Measurements from ENCODE around the gene SUSD3. TPM values are rescaled to one million over a fixed set of nuclear protein-coding genes. Genes with fewer than 3 reads are reported as not detected.
A peak's percentile ranks its signal among the peaks of the same experiment; 100 is the strongest.

Gene SUSD3
- total and polyA plus RNA-seq, 4 donors, result 4.1 to 19.2 (median 11.8) TPM

DNA sequence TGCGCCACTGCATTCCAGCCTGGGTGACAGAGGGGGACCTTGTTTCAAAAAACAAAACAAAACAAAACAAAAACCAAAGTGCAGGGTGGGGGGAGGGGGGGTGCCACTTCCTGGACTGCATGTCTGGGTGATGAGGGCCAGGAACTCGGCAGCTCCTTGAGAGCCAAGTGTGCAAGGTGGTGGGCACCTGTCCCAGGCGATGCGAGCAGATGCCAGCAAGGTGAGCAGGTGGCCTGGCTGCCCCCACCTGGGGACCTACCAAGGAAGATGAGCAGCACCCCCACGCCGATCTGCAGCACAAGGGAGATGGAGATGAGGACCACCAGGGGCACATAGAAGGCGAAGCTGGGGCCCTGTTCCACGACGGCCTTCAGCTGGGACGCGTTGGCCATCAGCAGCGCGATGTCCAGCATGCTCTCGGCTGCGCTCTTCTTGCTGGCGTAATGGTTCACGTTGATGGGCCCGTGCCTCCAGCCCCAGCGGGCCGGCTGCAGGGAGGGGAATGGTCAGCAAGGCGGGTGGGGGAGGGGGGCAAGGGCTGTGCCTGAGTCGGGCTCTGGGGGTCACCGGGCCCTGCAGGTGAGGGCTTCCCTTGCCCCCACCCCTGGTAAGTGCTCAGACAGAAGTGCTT is 67.8 kb downstream of the SUSD3 start:
- WGBS, result 92% methylated on average over 23 of the region's 23 CpGs
- Histone ChIP-seq H3K27ac (ENCODE audit: low read depth in 1 of 2, low read length in 2 of 2) (peak overlapping the region in 1 of 2 donors; percentile 25), H3K9ac (ENCODE audit: low read depth in 1 of 2, low read length in 2 of 2) (no peak overlapping the region), H3K4me1 (ENCODE audit: control insufficient read depth in 4 of 4, insufficient read depth in 4 of 4, low read length in 3 of 4) (peaks cover 7 to 37% (median 21%) of the 10 kb centered on the region in 4 donors), H3K27me3 (ENCODE audit: control insufficient read depth in 4 of 4, insufficient read depth in 4 of 4, low read length in 3 of 4) (no peaks in the 10 kb centered on the region), H3K4me3 (ENCODE audit: low read depth in 1 of 3, low read length in 3 of 3) (no peak overlapping the region), H3K9me3 (ENCODE audit: control insufficient read depth in 4 of 4, low read length in 3 of 4) (no peaks in the 10 kb centered on the region), H3K36me3 (ENCODE audit: control insufficient read depth in 4 of 4, insufficient read depth in 3 of 4, low read depth in 1 of 4, low read length in 3 of 4) (peaks cover 4 to 22% (median 13%) of the 10 kb centered on the region in 4 donors)
- DNase-seq (ENCODE audit: low spot score), result peak; percentile 31
- TF ChIP-seq, protein P1, sequence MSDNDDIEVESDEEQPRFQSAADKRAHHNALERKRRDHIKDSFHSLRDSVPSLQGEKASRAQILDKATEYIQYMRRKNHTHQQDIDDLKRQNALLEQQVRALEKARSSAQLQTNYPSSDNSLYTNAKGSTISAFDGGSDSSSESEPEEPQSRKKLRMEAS (IDR thresholded peaks at IDR 0.05), result no peak
- TF ChIP-seq, protein P2, sequence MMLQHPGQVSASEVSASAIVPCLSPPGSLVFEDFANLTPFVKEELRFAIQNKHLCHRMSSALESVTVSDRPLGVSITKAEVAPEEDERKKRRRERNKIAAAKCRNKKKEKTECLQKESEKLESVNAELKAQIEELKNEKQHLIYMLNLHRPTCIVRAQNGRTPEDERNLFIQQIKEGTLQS (IDR thresholded peaks at IDR 0.05), result no peak
- no peak for TF ChIP-seq NR2F2 (IDR thresholded peaks at IDR 0.05)
- no peak for TF ChIP-seq JUND (IDR thresholded peaks at IDR 0.05)
- TF ChIP-seq TAF1 (conservative IDR thresholded peaks at IDR 0.05), result no peak
- no peak for TF ChIP-seq HNF4A (conservative IDR thresholded peaks at IDR 0.05)
- TF ChIP-seq FOXA2 (IDR thresholded peaks at IDR 0.05), result no peak
- TF ChIP-seq, protein P3, sequence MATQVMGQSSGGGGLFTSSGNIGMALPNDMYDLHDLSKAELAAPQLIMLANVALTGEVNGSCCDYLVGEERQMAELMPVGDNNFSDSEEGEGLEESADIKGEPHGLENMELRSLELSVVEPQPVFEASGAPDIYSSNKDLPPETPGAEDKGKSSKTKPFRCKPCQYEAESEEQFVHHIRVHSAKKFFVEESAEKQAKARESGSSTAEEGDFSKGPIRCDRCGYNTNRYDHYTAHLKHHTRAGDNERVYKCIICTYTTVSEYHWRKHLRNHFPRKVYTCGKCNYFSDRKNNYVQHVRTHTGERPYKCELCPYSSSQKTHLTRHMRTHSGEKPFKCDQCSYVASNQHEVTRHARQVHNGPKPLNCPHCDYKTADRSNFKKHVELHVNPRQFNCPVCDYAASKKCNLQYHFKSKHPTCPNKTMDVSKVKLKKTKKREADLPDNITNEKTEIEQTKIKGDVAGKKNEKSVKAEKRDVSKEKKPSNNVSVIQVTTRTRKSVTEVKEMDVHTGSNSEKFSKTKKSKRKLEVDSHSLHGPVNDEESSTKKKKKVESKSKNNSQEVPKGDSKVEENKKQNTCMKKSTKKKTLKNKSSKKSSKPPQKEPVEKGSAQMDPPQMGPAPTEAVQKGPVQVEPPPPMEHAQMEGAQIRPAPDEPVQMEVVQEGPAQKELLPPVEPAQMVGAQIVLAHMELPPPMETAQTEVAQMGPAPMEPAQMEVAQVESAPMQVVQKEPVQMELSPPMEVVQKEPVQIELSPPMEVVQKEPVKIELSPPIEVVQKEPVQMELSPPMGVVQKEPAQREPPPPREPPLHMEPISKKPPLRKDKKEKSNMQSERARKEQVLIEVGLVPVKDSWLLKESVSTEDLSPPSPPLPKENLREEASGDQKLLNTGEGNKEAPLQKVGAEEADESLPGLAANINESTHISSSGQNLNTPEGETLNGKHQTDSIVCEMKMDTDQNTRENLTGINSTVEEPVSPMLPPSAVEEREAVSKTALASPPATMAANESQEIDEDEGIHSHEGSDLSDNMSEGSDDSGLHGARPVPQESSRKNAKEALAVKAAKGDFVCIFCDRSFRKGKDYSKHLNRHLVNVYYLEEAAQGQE (IDR thresholded peaks at IDR 0.05), result no peak
- no peak for TF ChIP-seq GABPA (IDR thresholded peaks at IDR 0.05 in 1 of 2, conservative IDR thresholded peaks at IDR 0.05 in 1 of 2)
- no peak for TF ChIP-seq RAD21 (IDR thresholded peaks at IDR 0.05)
- TF ChIP-seq SP1 (IDR thresholded peaks at IDR 0.05), result no peak

DNA sequence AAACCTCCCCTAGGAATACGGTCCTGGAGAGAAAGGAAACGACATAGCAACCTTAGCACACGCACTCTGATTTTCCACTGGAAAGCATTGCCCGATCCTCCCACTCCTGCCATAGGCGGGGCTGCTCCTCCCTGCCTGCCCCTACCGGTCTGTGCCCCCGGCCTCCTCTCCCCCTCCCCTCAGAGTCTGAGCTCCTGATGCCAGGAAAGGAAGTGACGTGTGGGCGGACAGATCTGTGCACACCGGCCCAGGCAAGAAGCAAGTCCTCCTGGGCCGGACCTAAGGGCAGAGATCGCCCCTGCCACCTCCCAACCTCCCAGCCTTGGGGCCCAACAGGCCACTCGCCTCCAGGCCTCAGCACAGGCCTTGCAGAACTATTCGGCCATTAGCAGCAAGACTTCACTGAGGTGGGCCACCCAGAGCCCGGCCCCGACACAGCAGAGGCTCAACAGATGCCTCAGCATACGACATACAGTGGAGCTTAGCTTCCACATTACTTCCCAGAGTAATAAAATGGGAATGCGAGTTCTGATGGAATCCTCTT is 68.4 kb downstream of the SUSD3 start:
- H3K4me3 ChIP-seq (ENCODE audit: low read depth in 1 of 3, low read length in 3 of 3), result no peak overlapping the region
- peak; percentile 63 for DNase-seq (ENCODE audit: low spot score)
- peaks cover 4 to 22% (median 11%) of the 10 kb centered on the region in 4 donors for H3K36me3 ChIP-seq (ENCODE audit: control insufficient read depth in 4 of 4, insufficient read depth in 3 of 4, low read depth in 1 of 4, low read length in 3 of 4)
- WGBS, result 70% methylated on average over 18 of the region's 18 CpGs
- TF ChIP-seq EGR1 (IDR thresholded peaks at IDR 0.05; ENCODE audit: low read depth in 2 of 2) (no peak), NR2F2 (IDR thresholded peaks at IDR 0.05) (no peak), YY1 (IDR thresholded peaks at IDR 0.05) (no peak), FOXA1 (IDR thresholded peaks at IDR 0.05) (no peak), HNF4A (conservative IDR thresholded peaks at IDR 0.05) (peak in 1 of 2 donors; percentile 63)
- TF ChIP-seq, protein P3 (IDR thresholded peaks at IDR 0.05), result no peak
- H3K9me3 ChIP-seq (ENCODE audit: control insufficient read depth in 4 of 4, low read length in 3 of 4), result no peaks in the 10 kb centered on the region
- H3K27ac ChIP-seq (ENCODE audit: low read depth in 1 of 2, low read length in 2 of 2), result peak overlapping the region; percentile 25 to 40
- H3K9ac ChIP-seq (ENCODE audit: low read depth in 1 of 2, low read length in 2 of 2), result no peak overlapping the region
- H3K4me1 ChIP-seq (ENCODE audit: control insufficient read depth in 4 of 4, insufficient read depth in 4 of 4, low read length in 3 of 4), result peaks cover 8 to 43% (median 24%) of the 10 kb centered on the region in 4 donors
- H3K27me3 ChIP-seq (ENCODE audit: control insufficient read depth in 4 of 4, insufficient read depth in 4 of 4, low read length in 3 of 4), result no peaks in the 10 kb centered on the region
